ENCODE results near the gene RASSF5. TPM values are rescaled to one million over a fixed set of nuclear protein-coding genes. Genes with fewer than 3 reads are reported as not detected.

The RASSF5 gene
- polyA plus RNA-seq, 1 of the 3 experiments (the other 2 are of a cell fraction), result 2.2 TPM

- no peak overlapping the region for H3K9ac ChIP-seq
- H3F3A ChIP-seq (replicated peaks; ENCODE audit: insufficient read depth), result no peaks in the 10 kb centered on the region
- POLR2A ChIA-PET, result no interaction called here
- WGBS (ENCODE audit: low lambda C conversion rate), result 57% methylated on average over 6 of the region's 7 CpGs
- no peaks in the 10 kb centered on the region for H3K79me2 ChIP-seq (ENCODE audit: insufficient read depth)
- no peaks in the 10 kb centered on the region for H3K27me3 ChIP-seq (ENCODE audit: insufficient read depth)
- no peak overlapping the region for H2AFZ ChIP-seq (ENCODE audit: low read depth)
- no peaks in the 10 kb centered on the region for H3K9me3 ChIP-seq
- H3K4me1 ChIP-seq (ENCODE audit: control insufficient read depth in 1 of 2, insufficient read depth in 2 of 2, low read depth in 1 of 2, low read length in 1 of 2), result peaks cover 0 to 7% of the 10 kb centered on the region in 2 experiments; a peak in 1 of 4 replicates
- no peak for DNase-seq
- no peak overlapping the region for H3K27ac ChIP-seq (ENCODE audit: low read depth in 2 of 2, low read length in 1 of 2)
- TF ChIP-seq FOSL2 (IDR thresholded peaks at IDR 0.05; ENCODE audit: borderline replicate concordance, low read depth) (no peak), RCOR1 (IDR thresholded peaks at IDR 0.05; ENCODE audit: low read length) (no peak), MEF2A (IDR thresholded peaks at IDR 0.05; ENCODE audit: borderline replicate concordance, low read depth) (no peak), JUND (IDR thresholded peaks at IDR 0.05) (no peak), SMC3 (IDR thresholded peaks at IDR 0.05; ENCODE audit: low read depth, low read length) (no peak), EZH2phosphoT487 (IDR thresholded peaks at IDR 0.05; ENCODE audit: borderline replicate concordance, low read depth) (no peak), CHD2 (IDR thresholded peaks at IDR 0.05; ENCODE audit: low read length, partially characterized antibody) (no peak)
- no peaks in the 10 kb centered on the region for H4K20me1 ChIP-seq (ENCODE audit: insufficient read depth)
- H3K4me3 ChIP-seq (ENCODE audit: low read depth in 2 of 2, low read length in 1 of 2), result no peak overlapping the region
- no peaks in the 10 kb centered on the region for H3K9me2 ChIP-seq
- CTCF ChIA-PET, result interaction anchor here (1.3 to 1.6 kb wide), 2 partner anchors 15 to 50 kb away, joined by 3 to 7 read pairs; no protein-coding TSS in a partner anchor
- H3K36me3 ChIP-seq (replicated peaks in 1 of 2; ENCODE audit: control insufficient read depth in 1 of 2, insufficient read depth in 2 of 2, low read length in 1 of 2), result no peaks in the 10 kb centered on the region
- no peak overlapping the region for H3K4me2 ChIP-seq
Observed at GRCh38 chr1:206529425-206529824, 22.1 kb downstream of the RASSF5 start.

GRCh38 chr1:206532368-206532767 is 25.0 kb downstream of the RASSF5 start:
- peaks cover 0 to 11% of the 10 kb centered on the region in 2 experiments; a peak in 1 of 4 replicates for H3K4me1 ChIP-seq (ENCODE audit: control insufficient read depth in 1 of 2, insufficient read depth in 2 of 2, low read depth in 1 of 2, low read length in 1 of 2)
- no peaks in the 10 kb centered on the region for H3K27me3 ChIP-seq (ENCODE audit: insufficient read depth)
- no peaks in the 10 kb centered on the region for H3F3A ChIP-seq (replicated peaks; ENCODE audit: insufficient read depth)
- H3K9me3 ChIP-seq, result no peaks in the 10 kb centered on the region
- H3K4me2 ChIP-seq, result no peak overlapping the region
- H4K20me1 ChIP-seq (ENCODE audit: insufficient read depth), result no peaks in the 10 kb centered on the region
- 97% methylated on average over 7 of the region's 7 CpGs for WGBS (ENCODE audit: low lambda C conversion rate)
- H3K9ac ChIP-seq, result no peak overlapping the region
- no peak for TF ChIP-seq EP300 (IDR thresholded peaks at IDR 0.05; ENCODE audit: borderline replicate concordance in 1 of 2, low read depth in 1 of 2, low read length in 1 of 2)
- TF ChIP-seq ELF1 (IDR thresholded peaks at IDR 0.05), result no peak
- no peak for TF ChIP-seq JUND (IDR thresholded peaks at IDR 0.05)
- TF ChIP-seq YY1 (IDR thresholded peaks at IDR 0.05; ENCODE audit: low read depth), result no peak
- TF ChIP-seq FOXM1 (IDR thresholded peaks at IDR 0.05; ENCODE audit: low read depth), result no peak
- TF ChIP-seq FOXJ3 (CRISPR knock-in tag; IDR thresholded peaks at IDR 0.05), result no peak
- TF ChIP-seq, protein P1, sequence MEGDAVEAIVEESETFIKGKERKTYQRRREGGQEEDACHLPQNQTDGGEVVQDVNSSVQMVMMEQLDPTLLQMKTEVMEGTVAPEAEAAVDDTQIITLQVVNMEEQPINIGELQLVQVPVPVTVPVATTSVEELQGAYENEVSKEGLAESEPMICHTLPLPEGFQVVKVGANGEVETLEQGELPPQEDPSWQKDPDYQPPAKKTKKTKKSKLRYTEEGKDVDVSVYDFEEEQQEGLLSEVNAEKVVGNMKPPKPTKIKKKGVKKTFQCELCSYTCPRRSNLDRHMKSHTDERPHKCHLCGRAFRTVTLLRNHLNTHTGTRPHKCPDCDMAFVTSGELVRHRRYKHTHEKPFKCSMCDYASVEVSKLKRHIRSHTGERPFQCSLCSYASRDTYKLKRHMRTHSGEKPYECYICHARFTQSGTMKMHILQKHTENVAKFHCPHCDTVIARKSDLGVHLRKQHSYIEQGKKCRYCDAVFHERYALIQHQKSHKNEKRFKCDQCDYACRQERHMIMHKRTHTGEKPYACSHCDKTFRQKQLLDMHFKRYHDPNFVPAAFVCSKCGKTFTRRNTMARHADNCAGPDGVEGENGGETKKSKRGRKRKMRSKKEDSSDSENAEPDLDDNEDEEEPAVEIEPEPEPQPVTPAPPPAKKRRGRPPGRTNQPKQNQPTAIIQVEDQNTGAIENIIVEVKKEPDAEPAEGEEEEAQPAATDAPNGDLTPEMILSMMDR (IDR thresholded peaks at IDR 0.05), result no peak
- TF ChIP-seq RAD21 (IDR thresholded peaks at IDR 0.05; ENCODE audit: low read length), result no peak
- TF ChIP-seq, protein P2, sequence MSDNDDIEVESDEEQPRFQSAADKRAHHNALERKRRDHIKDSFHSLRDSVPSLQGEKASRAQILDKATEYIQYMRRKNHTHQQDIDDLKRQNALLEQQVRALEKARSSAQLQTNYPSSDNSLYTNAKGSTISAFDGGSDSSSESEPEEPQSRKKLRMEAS (IDR thresholded peaks at IDR 0.05; ENCODE audit: low read depth), result no peak
- no peak for TF ChIP-seq MXI1 (IDR thresholded peaks at IDR 0.05; ENCODE audit: low read depth, low read length)
- TF ChIP-seq MEF2A (IDR thresholded peaks at IDR 0.05; ENCODE audit: borderline replicate concordance, low read depth), result no peak
- no peak for TF ChIP-seq GATA2 (CRISPR knock-in tag; IDR thresholded peaks at IDR 0.05)
- TF ChIP-seq TCF12 (IDR thresholded peaks at IDR 0.05), result no peak
- TF ChIP-seq RFX5 (IDR thresholded peaks at IDR 0.05; ENCODE audit: low read length), result no peak
- TF ChIP-seq POLR2AphosphoS5 (IDR thresholded peaks at IDR 0.05; ENCODE audit: low read depth, low read length), result no peak
- no peak for TF ChIP-seq CHD2 (IDR thresholded peaks at IDR 0.05; ENCODE audit: low read length, partially characterized antibody)
- TF ChIP-seq GABPA (IDR thresholded peaks at IDR 0.05; ENCODE audit: low read depth), result no peak
- TF ChIP-seq NRF1 (IDR thresholded peaks at IDR 0.05; ENCODE audit: low read depth, low read length), result no peak
- TF ChIP-seq, protein P3, sequence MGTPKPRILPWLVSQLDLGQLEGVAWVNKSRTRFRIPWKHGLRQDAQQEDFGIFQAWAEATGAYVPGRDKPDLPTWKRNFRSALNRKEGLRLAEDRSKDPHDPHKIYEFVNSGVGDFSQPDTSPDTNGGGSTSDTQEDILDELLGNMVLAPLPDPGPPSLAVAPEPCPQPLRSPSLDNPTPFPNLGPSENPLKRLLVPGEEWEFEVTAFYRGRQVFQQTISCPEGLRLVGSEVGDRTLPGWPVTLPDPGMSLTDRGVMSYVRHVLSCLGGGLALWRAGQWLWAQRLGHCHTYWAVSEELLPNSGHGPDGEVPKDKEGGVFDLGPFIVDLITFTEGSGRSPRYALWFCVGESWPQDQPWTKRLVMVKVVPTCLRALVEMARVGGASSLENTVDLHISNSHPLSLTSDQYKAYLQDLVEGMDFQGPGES (IDR thresholded peaks at IDR 0.05; ENCODE audit: low read depth, low read length), result no peak
- TF ChIP-seq, protein P4, sequence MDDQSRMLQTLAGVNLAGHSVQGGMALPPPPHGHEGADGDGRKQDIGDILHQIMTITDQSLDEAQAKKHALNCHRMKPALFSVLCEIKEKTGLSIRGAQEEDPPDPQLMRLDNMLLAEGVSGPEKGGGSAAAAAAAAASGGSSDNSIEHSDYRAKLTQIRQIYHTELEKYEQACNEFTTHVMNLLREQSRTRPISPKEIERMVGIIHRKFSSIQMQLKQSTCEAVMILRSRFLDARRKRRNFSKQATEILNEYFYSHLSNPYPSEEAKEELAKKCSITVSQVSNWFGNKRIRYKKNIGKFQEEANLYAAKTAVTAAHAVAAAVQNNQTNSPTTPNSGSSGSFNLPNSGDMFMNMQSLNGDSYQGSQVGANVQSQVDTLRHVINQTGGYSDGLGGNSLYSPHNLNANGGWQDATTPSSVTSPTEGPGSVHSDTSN (IDR thresholded peaks at IDR 0.05), result no peak
- no peak overlapping the region for H2AFZ ChIP-seq (ENCODE audit: low read depth)
- H3K79me2 ChIP-seq (ENCODE audit: insufficient read depth), result no peaks in the 10 kb centered on the region
- POLR2A ChIA-PET, result no interaction called here
- H3K27ac ChIP-seq (ENCODE audit: low read depth in 2 of 2, low read length in 1 of 2), result no peak overlapping the region
- DNase-seq, result no peak
- no peaks in the 10 kb centered on the region for H3K36me3 ChIP-seq (replicated peaks in 1 of 2; ENCODE audit: control insufficient read depth in 1 of 2, insufficient read depth in 2 of 2, low read length in 1 of 2)
- no peaks in the 10 kb centered on the region for H3K9me2 ChIP-seq
- H3K4me3 ChIP-seq (ENCODE audit: low read depth in 2 of 2, low read length in 1 of 2), result no peak overlapping the region
- CTCF ChIA-PET, result interaction anchor here (0.6 to 17.3 kb wide), 6 partner anchors 13 to 53 kb away, joined by 3 to 241 read pairs (median 4); no protein-coding TSS in a partner anchor
